Hepatocyte (in vitro differentiated cells): ENCODE results near the gene FOXQ1. TPM values are rescaled to one million over a fixed set of nuclear protein-coding genes. Genes with fewer than 3 reads are reported as not detected.

Experiments used
- DNase-seq: peaks from one replicate; pipeline ENCODE4 v3.0.0-alpha.2; 2016; ENCODE audit warnings: low spot score
- H2AFZ ChIP-seq: fragments of 200-600 bp; sonication (generic); 2 replicates; pipeline ENCODE4 v1.6.0; 2016; ENCODE audit warnings: antibody characterized with exemption, mild to moderate bottlenecking
- H3K27ac ChIP-seq: fragments of 200-600 bp; sonication (generic); 2 replicates; pipeline ENCODE4 v1.5.1; 2016; ENCODE audit warnings: mild to moderate bottlenecking
- H3K27me3 ChIP-seq: fragments of 200-600 bp; sonication (generic); 2 replicates; pipeline ENCODE4 v1.6.1; 2016
- H3K36me3 ChIP-seq: fragments of 200-600 bp; sonication (generic); replicated peaks from 2 replicates; pipeline ENCODE4 v1.5.1; 2016; ENCODE audit warnings: low read depth; ENCODE audit not compliant: insufficient read depth
- H3K4me1 ChIP-seq: fragments of 200-600 bp; sonication (generic); 2 replicates; pipeline ENCODE4 v1.5.1; 2016; ENCODE audit warnings: mild to moderate bottlenecking, moderate library complexity; ENCODE audit not compliant: insufficient read depth
- H3K4me2 ChIP-seq: fragments of 200-600 bp; sonication (generic); 2 replicates; pipeline ENCODE4 v1.6.0; 2016
- H3K4me3 ChIP-seq: fragments of 200-600 bp; sonication (generic); 2 replicates; pipeline ENCODE4 v1.5.1; 2016; ENCODE audit warnings: mild to moderate bottlenecking
- H3K79me2 ChIP-seq: fragments of 200-600 bp; sonication (generic); 2 replicates; pipeline ENCODE4 v1.6.0; 2017; ENCODE audit warnings: mild to moderate bottlenecking
- H3K9me2 ChIP-seq: fragments of 200-600 bp; sonication (generic); replicated peaks from 2 replicates; pipeline ENCODE4 v1.6.0; 2017; ENCODE audit warnings: mild to moderate bottlenecking; ENCODE audit not compliant: insufficient read depth
- H3K9me3 ChIP-seq: fragments of 200-600 bp; sonication (generic); 2 replicates; pipeline ENCODE4 v1.5.1; 2016; ENCODE audit warnings: low read depth, mild to moderate bottlenecking
- H4K20me1 ChIP-seq: fragments of 200-600 bp; sonication (generic); 2 replicates; pipeline ENCODE4 v1.6.0; 2016; ENCODE audit warnings: mild to moderate bottlenecking; ENCODE audit not compliant: insufficient read depth, poor library complexity, severe bottlenecking
- EZH2 ChIP-seq: fragments of 200-600 bp; sonication (generic); IDR thresholded peaks from 2 replicates; pipeline ENCODE4 v1.6.1; 2016; ENCODE audit warnings: antibody characterized with exemption, mild to moderate bottlenecking, borderline replicate concordance
- EZH2phosphoT487 ChIP-seq: fragments of 200-600 bp; sonication (generic); IDR thresholded peaks from one replicate; pipeline ENCODE4 v1.6.1; 2018; ENCODE audit warnings: antibody characterized with exemption, mild to moderate bottlenecking, low read depth, moderate library complexity; ENCODE audit not compliant: unreplicated experiment, severe bottlenecking
- WGBS: methylation state at CpG from one replicate; pipeline ENCODE4 v1.1.6; 2016; ENCODE audit warnings: low lambda C conversion rate; ENCODE audit errors: missing lambda C conversion rate; 5-methylcytosine and 5-hydroxymethylcytosine counted together
- polyA plus RNA-seq: library from polyadenylated mRNA; unstranded; fragments of >200 nt; fragmentation: Nextera tagmentation; extraction: Ambion mirVana; gene quantifications from 2 replicates; pipeline ENCODE4 v1.2.1, GENCODE V29; 2016
- total RNA-seq: library from RNA; depleted of rRNA; stranded (reverse); fragments of >200 nt; gene quantifications from 2 replicates; pipeline ENCODE4 v1.2.3, GENCODE V29; 2014
- TF ChIP-seq, protein P1 (sequence below): fragments of 200-600 bp; sonication (generic); IDR thresholded peaks from 2 replicates; pipeline ENCODE4 v1.5.1; 2016; ENCODE audit warnings: antibody characterized with exemption, mild to moderate bottlenecking; ENCODE audit not compliant: poor library complexity

FOXQ1 gene
- total and polyA plus RNA-seq, 2 experiments from 2014 or later = 12.8 to 25.9 TPM

DNA sequence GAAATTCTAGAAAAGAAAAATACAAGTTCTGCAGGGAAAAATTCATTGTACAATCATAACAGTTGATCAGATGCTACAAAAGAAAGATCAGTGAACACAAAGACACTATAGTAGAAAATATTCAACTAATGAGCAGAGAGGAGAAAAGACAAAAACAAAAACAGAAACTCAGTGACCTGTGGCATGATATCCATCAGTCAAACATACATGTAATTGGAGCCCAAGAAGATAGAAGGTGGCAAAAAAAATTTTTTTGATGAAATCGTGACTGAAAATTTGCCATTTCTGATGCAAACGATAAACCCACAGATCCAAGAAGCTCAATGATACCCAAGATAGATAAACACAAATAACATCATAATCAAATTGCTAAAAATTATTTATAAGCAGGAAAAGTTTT lies 13.1 kb upstream of the FOXQ1 start:
- WGBS = 99% methylated on average over 2 of the region's 2 CpGs

DNA sequence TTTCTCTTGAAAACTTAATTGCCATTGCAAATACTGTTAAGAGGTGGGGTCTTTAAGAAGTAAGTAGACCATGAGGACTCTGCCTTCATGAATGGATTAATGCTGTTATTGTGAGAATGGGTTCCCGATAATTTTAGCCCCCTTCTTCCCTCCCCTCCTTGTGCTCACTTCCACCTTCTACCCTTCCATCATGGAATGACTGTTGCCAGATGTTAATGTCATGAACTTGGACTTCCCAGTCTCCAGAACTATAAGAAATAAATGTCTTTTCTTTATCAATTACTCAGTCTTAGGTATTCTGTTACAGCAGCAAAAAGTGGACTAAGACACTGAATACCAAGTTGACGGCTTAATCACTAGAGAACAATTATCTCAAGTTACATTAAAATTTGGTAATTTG lies 5.8 kb upstream of the FOXQ1 start:
- no peaks in the 10 kb centered on the region for H3K79me2 ChIP-seq
- H3K9me2 ChIP-seq = no peaks in the 10 kb centered on the region
- peaks cover 7% of the 10 kb centered on the region for H3K4me1 ChIP-seq
- H3K27me3 ChIP-seq = peaks cover 33% of the 10 kb centered on the region
- WGBS = 98% methylated on average over 2 of the region's 2 CpGs
- no peaks in the 10 kb centered on the region for H4K20me1 ChIP-seq
- no peak overlapping the region for H3K27ac ChIP-seq
- H3K4me3 ChIP-seq = no peak overlapping the region
- no peak overlapping the region for H3K4me2 ChIP-seq
- no peaks in the 10 kb centered on the region for H3K36me3 ChIP-seq
- TF ChIP-seq EZH2 = no peak
- TF ChIP-seq, protein P1, sequence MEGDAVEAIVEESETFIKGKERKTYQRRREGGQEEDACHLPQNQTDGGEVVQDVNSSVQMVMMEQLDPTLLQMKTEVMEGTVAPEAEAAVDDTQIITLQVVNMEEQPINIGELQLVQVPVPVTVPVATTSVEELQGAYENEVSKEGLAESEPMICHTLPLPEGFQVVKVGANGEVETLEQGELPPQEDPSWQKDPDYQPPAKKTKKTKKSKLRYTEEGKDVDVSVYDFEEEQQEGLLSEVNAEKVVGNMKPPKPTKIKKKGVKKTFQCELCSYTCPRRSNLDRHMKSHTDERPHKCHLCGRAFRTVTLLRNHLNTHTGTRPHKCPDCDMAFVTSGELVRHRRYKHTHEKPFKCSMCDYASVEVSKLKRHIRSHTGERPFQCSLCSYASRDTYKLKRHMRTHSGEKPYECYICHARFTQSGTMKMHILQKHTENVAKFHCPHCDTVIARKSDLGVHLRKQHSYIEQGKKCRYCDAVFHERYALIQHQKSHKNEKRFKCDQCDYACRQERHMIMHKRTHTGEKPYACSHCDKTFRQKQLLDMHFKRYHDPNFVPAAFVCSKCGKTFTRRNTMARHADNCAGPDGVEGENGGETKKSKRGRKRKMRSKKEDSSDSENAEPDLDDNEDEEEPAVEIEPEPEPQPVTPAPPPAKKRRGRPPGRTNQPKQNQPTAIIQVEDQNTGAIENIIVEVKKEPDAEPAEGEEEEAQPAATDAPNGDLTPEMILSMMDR = no peak
- no peak for TF ChIP-seq EZH2phosphoT487
- no peak overlapping the region for H2AFZ ChIP-seq
- DNase-seq = no peak
- peaks cover 3% of the 10 kb centered on the region for H3K9me3 ChIP-seq

More for the DNA sequence above, 13.1 kb upstream of the FOXQ1 start:
- Histone ChIP-seq H3K4me2 (no peak overlapping the region), H3K36me3 (no peaks in the 10 kb centered on the region), H3K79me2 (no peaks in the 10 kb centered on the region), H2AFZ (no peak overlapping the region), H3K9me2 (no peaks in the 10 kb centered on the region), H3K9me3 (no peaks in the 10 kb centered on the region), H3K4me1 (peaks cover 16% of the 10 kb centered on the region), H3K27ac (no peak overlapping the region), H4K20me1 (no peaks in the 10 kb centered on the region), H3K4me3 (no peak overlapping the region), H3K27me3 (no peaks in the 10 kb centered on the region)
- DNase-seq = no peak
- TF ChIP-seq EZH2phosphoT487 (no peak), EZH2 (no peak)
- TF ChIP-seq, protein P1 = no peak

DNA sequence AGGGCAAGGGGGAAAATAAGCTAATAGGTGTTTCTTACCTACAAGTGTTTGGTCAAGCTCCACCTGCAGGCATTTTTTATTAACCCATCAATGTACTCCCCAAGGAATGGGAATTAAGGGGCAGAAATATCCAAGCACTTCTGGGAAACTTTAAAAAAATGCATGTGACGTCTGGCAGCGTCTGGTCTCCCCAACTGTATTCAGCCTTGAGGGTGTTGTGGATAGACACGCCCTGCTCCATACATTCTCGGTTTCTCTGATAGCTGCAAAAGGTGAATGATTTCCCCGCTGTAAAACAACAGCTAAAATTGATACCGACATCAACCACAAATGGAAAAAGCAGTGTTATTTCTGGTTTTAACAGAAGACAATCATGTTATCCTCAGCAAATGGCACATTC lies 2.5 kb upstream of the FOXQ1 start:
- peaks cover 7% of the 10 kb centered on the region for H3K79me2 ChIP-seq
- no peaks in the 10 kb centered on the region for H3K36me3 ChIP-seq
- H3K9me2 ChIP-seq = no peaks in the 10 kb centered on the region
- H3K4me3 ChIP-seq = no peak overlapping the region
- no peaks in the 10 kb centered on the region for H4K20me1 ChIP-seq
- 63% methylated on average over 6 of the region's 6 CpGs for WGBS
- TF ChIP-seq, protein P1 = no peak
- TF ChIP-seq EZH2 (no peak), EZH2phosphoT487 (no peak)
- no peak overlapping the region for H3K4me2 ChIP-seq
- no peak for DNase-seq
- H3K9me3 ChIP-seq = peaks cover 3% of the 10 kb centered on the region
- peaks cover 40% of the 10 kb centered on the region for H3K27me3 ChIP-seq
- peaks cover 12% of the 10 kb centered on the region for H3K4me1 ChIP-seq
- H2AFZ ChIP-seq = no peak overlapping the region
- no peak overlapping the region for H3K27ac ChIP-seq
